ENCODE measurements around the gene NCAM1. TPM values are rescaled to one million over a fixed set of nuclear protein-coding genes. Genes with fewer than 3 reads are reported as not detected.

The NCAM1 gene
- total RNA-seq, 1 experiment from 2014 or later, result 0.22 TPM

DNA sequence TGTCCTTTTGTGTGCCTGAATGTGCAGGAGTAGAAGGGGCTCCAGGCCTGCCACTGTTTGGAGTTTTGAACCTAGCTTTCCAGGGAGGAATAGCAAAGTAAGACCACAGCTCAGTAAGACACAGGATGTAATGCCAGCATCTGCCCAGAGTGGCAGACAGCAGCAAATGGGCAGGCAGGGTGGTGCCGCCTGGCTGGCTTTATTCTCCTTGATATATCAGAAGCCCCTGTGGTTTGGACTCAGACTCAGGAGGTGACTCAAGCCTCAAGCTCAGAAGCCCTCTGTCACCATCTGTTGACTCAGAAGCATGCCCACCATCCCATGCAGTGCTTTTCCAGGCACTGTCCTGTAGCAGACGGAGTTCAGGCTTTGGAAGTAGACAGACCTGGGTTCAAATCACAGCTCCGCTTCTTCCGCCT, 280.4 kb downstream of the NCAM1 start:
- intact Hi-C loops (cut with micrococcal nuclease), result no loop called here
- H3K79me2 ChIP-seq (ENCODE audit: insufficient read depth, low read length), result no peaks in the 10 kb centered on the region
- ChIA-PET POLR2A (no interaction called here), CTCF (no interaction called here), RAD21 (ENCODE audit: low non-redundant PET in 1 of 2, low total read pairs in 2 of 2, uncharacterized antibody in 2 of 2, unreplicated experiment in 2 of 2) (no interaction called here)
- H3K27me3 ChIP-seq (ENCODE audit: insufficient read depth, low read length), result peaks cover 74% of the 10 kb centered on the region
- TF ChIP-seq EZH2 (IDR thresholded peaks at IDR 0.05), result no peak
- TF ChIP-seq POLR2A (IDR thresholded peaks at IDR 0.05; ENCODE audit: borderline replicate concordance, extremely low read depth, insufficient read depth, insufficient read length), result no peak
- TF ChIP-seq CEBPB (IDR thresholded peaks at IDR 0.05; ENCODE audit: low read depth), result no peak
- TF ChIP-seq EZH2phosphoT487 (IDR thresholded peaks at IDR 0.05; ENCODE audit: borderline replicate concordance), result no peak
- no peak overlapping the region for H3K4me2 ChIP-seq (ENCODE audit: low read length)
- H3K36me3 ChIP-seq (ENCODE audit: control insufficient read depth in 1 of 2, insufficient read depth in 2 of 2, low read length in 2 of 2), result no peaks in the 10 kb centered on the region
- BruUV-seq (replicated peaks), result no TSS peak
- DNase-seq (ENCODE audit: low read depth, low spot score) (no peak), ATAC-seq (no peak)
- H3K9me3 ChIP-seq (ENCODE audit: control insufficient read depth in 1 of 2, insufficient read depth in 1 of 2, low read depth in 1 of 2, low read length in 2 of 2), result no peaks in the 10 kb centered on the region
- no peak overlapping the region for H3K4me3 ChIP-seq (replicated peaks in 1 of 2; ENCODE audit: low read depth in 1 of 2, low read length in 2 of 2)
- H4K20me1 ChIP-seq (ENCODE audit: insufficient read depth), result no peaks in the 10 kb centered on the region
- no peaks in the 10 kb centered on the region for H3K4me1 ChIP-seq (ENCODE audit: control insufficient read depth in 1 of 2, insufficient read depth in 2 of 2, low read length in 2 of 2)
- H3K9ac ChIP-seq (ENCODE audit: low read length), result no peak overlapping the region
- H2AFZ ChIP-seq (ENCODE audit: low read depth, low read length, poor library complexity, severe bottlenecking), result no peak overlapping the region
- H3K9me2 ChIP-seq (ENCODE audit: insufficient read depth), result no peaks in the 10 kb centered on the region
- H3K27ac ChIP-seq (ENCODE audit: low read depth, low read length), result no peak overlapping the region

DNA sequence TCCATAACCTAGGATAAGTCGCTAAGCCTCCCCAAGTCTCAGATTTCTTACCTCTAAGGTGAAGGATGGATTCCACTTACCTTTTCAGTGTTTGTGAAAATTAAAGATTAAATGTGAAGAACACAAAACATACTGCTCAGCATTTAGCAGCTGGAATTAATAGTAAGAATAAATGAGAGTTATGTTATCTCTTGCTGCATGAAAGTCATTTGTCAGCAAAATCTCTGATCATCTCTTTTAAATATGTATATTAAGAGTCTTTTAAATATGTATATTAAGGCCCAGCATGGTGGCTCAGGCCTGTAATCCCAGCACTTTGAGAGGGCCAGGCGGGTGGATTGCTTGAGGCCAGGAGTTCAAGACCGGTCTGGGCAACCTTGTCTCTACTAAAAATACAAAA, 280.8 kb downstream of the NCAM1 start:
- H3K4me2 ChIP-seq (ENCODE audit: low read length), result no peak overlapping the region
- POLR2A ChIA-PET, result no interaction called here
- TF ChIP-seq EGR1 (IDR thresholded peaks at IDR 0.05; ENCODE audit: low read depth) (no peak), SRF (IDR thresholded peaks at IDR 0.05; ENCODE audit: low read depth) (no peak), JUND (IDR thresholded peaks at IDR 0.05) (no peak), CEBPB (IDR thresholded peaks at IDR 0.05; ENCODE audit: low read depth) (no peak), EZH2 (IDR thresholded peaks at IDR 0.05) (no peak), SP1 (IDR thresholded peaks at IDR 0.05; ENCODE audit: low read depth) (no peak)
- TF ChIP-seq, protein P1, sequence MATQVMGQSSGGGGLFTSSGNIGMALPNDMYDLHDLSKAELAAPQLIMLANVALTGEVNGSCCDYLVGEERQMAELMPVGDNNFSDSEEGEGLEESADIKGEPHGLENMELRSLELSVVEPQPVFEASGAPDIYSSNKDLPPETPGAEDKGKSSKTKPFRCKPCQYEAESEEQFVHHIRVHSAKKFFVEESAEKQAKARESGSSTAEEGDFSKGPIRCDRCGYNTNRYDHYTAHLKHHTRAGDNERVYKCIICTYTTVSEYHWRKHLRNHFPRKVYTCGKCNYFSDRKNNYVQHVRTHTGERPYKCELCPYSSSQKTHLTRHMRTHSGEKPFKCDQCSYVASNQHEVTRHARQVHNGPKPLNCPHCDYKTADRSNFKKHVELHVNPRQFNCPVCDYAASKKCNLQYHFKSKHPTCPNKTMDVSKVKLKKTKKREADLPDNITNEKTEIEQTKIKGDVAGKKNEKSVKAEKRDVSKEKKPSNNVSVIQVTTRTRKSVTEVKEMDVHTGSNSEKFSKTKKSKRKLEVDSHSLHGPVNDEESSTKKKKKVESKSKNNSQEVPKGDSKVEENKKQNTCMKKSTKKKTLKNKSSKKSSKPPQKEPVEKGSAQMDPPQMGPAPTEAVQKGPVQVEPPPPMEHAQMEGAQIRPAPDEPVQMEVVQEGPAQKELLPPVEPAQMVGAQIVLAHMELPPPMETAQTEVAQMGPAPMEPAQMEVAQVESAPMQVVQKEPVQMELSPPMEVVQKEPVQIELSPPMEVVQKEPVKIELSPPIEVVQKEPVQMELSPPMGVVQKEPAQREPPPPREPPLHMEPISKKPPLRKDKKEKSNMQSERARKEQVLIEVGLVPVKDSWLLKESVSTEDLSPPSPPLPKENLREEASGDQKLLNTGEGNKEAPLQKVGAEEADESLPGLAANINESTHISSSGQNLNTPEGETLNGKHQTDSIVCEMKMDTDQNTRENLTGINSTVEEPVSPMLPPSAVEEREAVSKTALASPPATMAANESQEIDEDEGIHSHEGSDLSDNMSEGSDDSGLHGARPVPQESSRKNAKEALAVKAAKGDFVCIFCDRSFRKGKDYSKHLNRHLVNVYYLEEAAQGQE (IDR thresholded peaks at IDR 0.05; ENCODE audit: low read depth), result no peak

More for the DNA sequence above, 280.8 kb downstream of the NCAM1 start:
- Histone ChIP-seq H3K9ac (ENCODE audit: low read length) (no peak overlapping the region), H3K4me1 (ENCODE audit: control insufficient read depth in 1 of 2, insufficient read depth in 2 of 2, low read length in 2 of 2) (no peaks in the 10 kb centered on the region), H2AFZ (ENCODE audit: low read depth, low read length, poor library complexity, severe bottlenecking) (no peak overlapping the region), H3K79me2 (ENCODE audit: insufficient read depth, low read length) (no peaks in the 10 kb centered on the region), H3K9me2 (ENCODE audit: insufficient read depth) (no peaks in the 10 kb centered on the region), H3K27ac (ENCODE audit: low read depth, low read length) (no peak overlapping the region), H3K9me3 (ENCODE audit: control insufficient read depth in 1 of 2, insufficient read depth in 1 of 2, low read depth in 1 of 2, low read length in 2 of 2) (no peaks in the 10 kb centered on the region), H3K4me3 (replicated peaks in 1 of 2; ENCODE audit: low read depth in 1 of 2, low read length in 2 of 2) (no peak overlapping the region), H3K36me3 (ENCODE audit: control insufficient read depth in 1 of 2, insufficient read depth in 2 of 2, low read length in 2 of 2) (no peaks in the 10 kb centered on the region), H4K20me1 (ENCODE audit: insufficient read depth) (no peaks in the 10 kb centered on the region), H3K27me3 (ENCODE audit: insufficient read depth, low read length) (peaks cover 74% of the 10 kb centered on the region)
- intact Hi-C loops (cut with micrococcal nuclease), result no loop called here
- ChIA-PET CTCF (no interaction called here), RAD21 (ENCODE audit: low non-redundant PET in 1 of 2, low total read pairs in 2 of 2, uncharacterized antibody in 2 of 2, unreplicated experiment in 2 of 2) (no interaction called here)
- DNase-seq (ENCODE audit: low read depth, low spot score) (no peak), ATAC-seq (no peak)
- BruUV-seq (replicated peaks), result no TSS peak
